ENCODE measurements around the gene DNAJC17. TPM values are rescaled to one million over a fixed set of nuclear protein-coding genes. Genes with fewer than 3 reads are reported as not detected.

DNAJC17 gene
- total and polyA plus RNA-seq, 2 of the 13 experiments (the other 11 are each of a cell fraction or from before 2014, with no cell fraction given): 22.2 to 26.5 TPM

- TF ChIP-seq MYC (CRISPR knock-in tag; IDR thresholded peaks at IDR 0.05; ENCODE audit: borderline replicate concordance) (peak; percentile 76; the same call in 1 of the 2 replicates), GLI4 (CRISPR knock-in tag; IDR thresholded peaks at IDR 0.05; ENCODE audit: borderline replicate concordance) (no peak), ZNF691 (CRISPR knock-in tag; IDR thresholded peaks at IDR 0.05; ENCODE audit: borderline replicate concordance, low read depth) (peak; percentile 70), NFYC (CRISPR knock-in tag; IDR thresholded peaks at IDR 0.05) (peak; percentile 37; the same call in 1 of the 2 replicates), ZNF563 (CRISPR knock-in tag; IDR thresholded peaks at IDR 0.05) (no peak), TMF1 (CRISPR knock-in tag; IDR thresholded peaks at IDR 0.05; ENCODE audit: low read depth) (no peak), FOXC1 (CRISPR knock-in tag; IDR thresholded peaks at IDR 0.05; ENCODE audit: borderline replicate concordance) (peak; percentile 48), ZNF577 (CRISPR knock-in tag; IDR thresholded peaks at IDR 0.05; ENCODE audit: borderline replicate concordance, low read depth) (no peak), ZNF234 (CRISPR knock-in tag; conservative IDR thresholded peaks at IDR 0.05) (no peak), AGO2 (optimal IDR thresholded peaks at IDR 0.05; ENCODE audit: low read depth, low read length) (peak; percentile 50), ZNF609 (CRISPR knock-in tag; IDR thresholded peaks at IDR 0.05; ENCODE audit: borderline replicate concordance) (0 out of 2 replicates have a peak, but pooled peaks have one; percentile 52), ZNF746 (CRISPR knock-in tag; IDR thresholded peaks at IDR 0.05) (no peak), NR1H2 (CRISPR knock-in tag; IDR thresholded peaks at IDR 0.05; ENCODE audit: borderline replicate concordance, low read depth) (no peak), SAP130 (CRISPR knock-in tag; IDR thresholded peaks at IDR 0.05; ENCODE audit: low read depth) (peak; percentile 97), JUN (CRISPR knock-in tag; IDR thresholded peaks at IDR 0.05) (no peak), ZNF441 (CRISPR knock-in tag; IDR thresholded peaks at IDR 0.05; ENCODE audit: borderline replicate concordance) (peak; percentile 63; the same call in 1 of the 2 replicates), ARID3A (IDR thresholded peaks at IDR 0.05; ENCODE audit: low read depth, low read length) (no peak), KDM1A (CRISPR knock-in tag; IDR thresholded peaks at IDR 0.05) (no peak), U2AF2 (IDR thresholded peaks at IDR 0.05; ENCODE audit: low read depth, low read length) (no peak), ARNT2 (CRISPR knock-in tag; IDR thresholded peaks at IDR 0.05; ENCODE audit: low read depth) (peak; percentile 67; the same call in 1 of the 2 replicates), NFIB (CRISPR knock-in tag; IDR thresholded peaks at IDR 0.05; ENCODE audit: borderline replicate concordance) (no peak), RBFOX2 (IDR thresholded peaks at IDR 0.05; ENCODE audit: low read depth, low read length) (peak; percentile 88), FOXK2 (IDR thresholded peaks at IDR 0.05) (0 out of 2 replicates have a peak, but pooled peaks have one; percentile 16)
Observed at GRCh38 chr15:40754883-40755811, 52.1 kb downstream of the DNAJC17 start, which contains the start of gene RMDN3 (continued).

All from HepG2 (cell line).